Mesenchymal stem cell (in vitro differentiated cells and primary cell): ENCODE results near the gene ATP6V1A. TPM values are rescaled to one million over a fixed set of nuclear protein-coding genes. Genes with fewer than 3 reads are reported as not detected.

Source experiments
- DNase-seq: peaks from one replicate; pipeline ENCODE4 v3.0.0-alpha.2; 2013
- H2AFZ ChIP-seq: one replicate; pipeline ENCODE4 v1.6.1; 2013; ENCODE audit warnings: low read depth, mild to moderate bottlenecking, control low read depth, inconsistent platforms, low read length, moderate library complexity
- H2AK5ac ChIP-seq: 2 replicates; pipeline ENCODE4 v1.6.1; 2013; ENCODE audit warnings: low read length, moderate library complexity, mild to moderate bottlenecking, inconsistent platforms; ENCODE audit not compliant: severe bottlenecking
- H2BK120ac ChIP-seq: one replicate; pipeline ENCODE4 v1.6.1; 2013; ENCODE audit warnings: low read depth, mild to moderate bottlenecking, inconsistent platforms, low read length, moderate library complexity
- H2BK12ac ChIP-seq, 2 experiments: one replicate each; pipeline ENCODE4 v1.6.1; 2013; ENCODE audit warnings: inconsistent platforms in 2 of 2, low read length in 2 of 2, mild to moderate bottlenecking in 2 of 2, moderate library complexity in 2 of 2, control low read depth in 1 of 2
- H2BK15ac ChIP-seq: one replicate; pipeline ENCODE4 v1.6.1; 2013; ENCODE audit warnings: mild to moderate bottlenecking, low read depth, inconsistent platforms; ENCODE audit not compliant: poor library complexity, severe bottlenecking
- H2BK5ac ChIP-seq: 2 replicates; pipeline ENCODE4 v1.6.1; 2013; ENCODE audit warnings: low read depth, mild to moderate bottlenecking, low read length, control low read depth, inconsistent platforms; ENCODE audit not compliant: poor library complexity, severe bottlenecking
- H3K14ac ChIP-seq, 2 experiments: one replicate each; pipeline ENCODE4 v1.6.1; 2013; ENCODE audit warnings: inconsistent platforms in 2 of 2, low read length in 2 of 2, control low read depth in 1 of 2, mild to moderate bottlenecking in 1 of 2, moderate library complexity in 1 of 2
- H3K18ac ChIP-seq, 2 experiments: one replicate each; pipeline ENCODE4 v1.6.1; 2013; ENCODE audit warnings: inconsistent platforms in 2 of 2, low read length in 2 of 2, control low read depth in 1 of 2, low read depth in 1 of 2, mild to moderate bottlenecking in 1 of 2
- H3K23ac ChIP-seq, 2 experiments: one replicate each; pipeline ENCODE4 v1.6.1; 2013; ENCODE audit warnings: inconsistent platforms in 2 of 2, low read length in 2 of 2, mild to moderate bottlenecking in 2 of 2, moderate library complexity in 2 of 2, control low read depth in 1 of 2
- H3K27ac ChIP-seq: 2 replicates; pipeline ENCODE4 v1.5.1; 2013; ENCODE audit warnings: mild to moderate bottlenecking, moderate library complexity, low read length, control low read depth, inconsistent platforms; ENCODE audit not compliant: poor library complexity, severe bottlenecking
- H3K27me3 ChIP-seq, 2 experiments: 2 replicates each; pipeline versions ENCODE4 v1.6.1 to v1.7.0; 2013; ENCODE audit warnings: low read length in 2 of 2, mild to moderate bottlenecking in 2 of 2, moderate library complexity in 2 of 2, control low read depth in 1 of 2, inconsistent platforms in 1 of 2; ENCODE audit not compliant: control insufficient read depth in 1 of 2, insufficient read depth in 1 of 2
- H3K36me3 ChIP-seq, 2 experiments: 2 replicates each; pipeline versions ENCODE4 v1.6.1 to v1.7.0; 2013; ENCODE audit warnings: low read length in 2 of 2, control low read depth in 1 of 2, inconsistent platforms in 1 of 2, low read depth in 1 of 2, mild to moderate bottlenecking in 1 of 2; ENCODE audit not compliant: insufficient read depth in 2 of 2, control insufficient read depth in 1 of 2
- H3K4ac ChIP-seq, 2 experiments: one replicate each; pipeline ENCODE4 v1.6.1; 2013; ENCODE audit warnings: inconsistent platforms in 2 of 2, low read length in 2 of 2, mild to moderate bottlenecking in 2 of 2, moderate library complexity in 2 of 2, control low read depth in 1 of 2, low read depth in 1 of 2
- H3K4me1 ChIP-seq: 2 replicates; pipeline ENCODE4 v1.6.1; 2013; ENCODE audit warnings: low read depth, low read length, control low read depth; ENCODE audit not compliant: control insufficient read depth, insufficient read depth
- H3K4me2 ChIP-seq: 2 replicates; pipeline ENCODE4 v1.6.1; 2013; ENCODE audit warnings: low read length, mild to moderate bottlenecking, inconsistent platforms; ENCODE audit not compliant: poor library complexity, severe bottlenecking
- H3K4me3 ChIP-seq, 2 experiments: 2 replicates each; pipeline versions ENCODE4 v1.5.1 to v1.7.0; 2013; ENCODE audit warnings: low read length in 2 of 2, mild to moderate bottlenecking in 2 of 2, control low read depth in 1 of 2, low read depth in 1 of 2; ENCODE audit not compliant: insufficient read depth in 1 of 2
- H3K79me1 ChIP-seq: replicated peaks from 2 replicates; pipeline ENCODE4 v1.6.1; 2013; ENCODE audit warnings: mild to moderate bottlenecking, control low read depth, low read length, inconsistent platforms; ENCODE audit not compliant: poor library complexity, severe bottlenecking
- H3K9ac ChIP-seq: 2 replicates; pipeline ENCODE4 v1.7.0; 2013; ENCODE audit warnings: mild to moderate bottlenecking, low read length, moderate library complexity
- H3K9me3 ChIP-seq: 2 replicates; pipeline ENCODE4 v1.7.0; 2013; ENCODE audit warnings: mild to moderate bottlenecking, low read length; ENCODE audit not compliant: control insufficient read depth
- H4K8ac ChIP-seq: one replicate; pipeline ENCODE4 v1.6.1; 2013; ENCODE audit warnings: inconsistent platforms, mild to moderate bottlenecking, low read length, moderate library complexity
- H4K91ac ChIP-seq: one replicate; pipeline ENCODE4 v1.6.1; 2013; ENCODE audit warnings: mild to moderate bottlenecking, low read length, inconsistent platforms
- WGBS: methylation state at CpG from one replicate; pipeline ENCODE4 v1.1.7; 2013; ENCODE audit warnings: mixed read lengths; 5-methylcytosine and 5-hydroxymethylcytosine counted together
- polyA plus RNA-seq, 2 experiments: library from polyadenylated mRNA; stranded (reverse); fragments of 200-250 nt; gene quantifications; one replicate each; pipeline ENCODE4 v1.2.3, GENCODE V29; 2013

ATP6V1A gene
- polyA plus RNA-seq (2013, experiment 1 of 2) = 35.5 TPM
- 35.2 TPM for polyA plus RNA-seq (2013, experiment 2 of 2)

DNA sequence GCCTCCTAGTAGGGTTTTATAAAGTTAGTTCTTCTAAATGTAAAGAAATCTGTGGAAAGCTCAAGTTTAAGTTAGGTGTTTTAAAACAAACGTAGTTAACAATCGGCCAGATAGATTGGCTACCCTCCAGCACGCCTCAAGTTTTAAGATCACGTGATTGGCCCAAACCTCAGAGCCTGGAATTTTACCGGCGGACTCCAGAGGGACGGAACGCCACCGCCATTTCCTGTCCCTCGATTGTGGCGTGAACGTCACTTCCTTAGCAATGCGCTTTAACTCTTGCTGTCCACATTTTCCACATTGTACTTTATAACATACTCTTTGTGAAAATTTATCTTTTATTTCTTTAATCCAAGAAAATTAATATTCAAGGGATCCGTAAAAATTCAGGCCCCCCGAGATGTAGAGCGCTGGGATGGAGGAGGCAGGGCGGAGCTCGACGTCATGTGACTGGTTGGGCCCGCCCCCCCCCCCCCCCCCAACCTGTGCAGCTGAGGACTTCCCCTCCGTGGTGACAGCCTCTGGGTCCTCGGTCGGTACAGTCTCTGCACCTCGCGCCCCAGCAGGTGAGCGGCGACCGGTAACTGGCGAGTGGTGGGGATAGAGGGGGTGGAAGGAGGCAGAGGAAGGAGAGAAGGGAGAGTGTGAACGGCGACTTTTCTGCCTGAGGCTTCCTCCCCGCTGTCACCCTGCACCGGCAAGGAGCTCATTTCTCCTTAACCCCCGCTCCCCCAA lies at the start of gene ATP6V1A:
Gene ATP6V1A, plus strand, starts transcription at position 488 of the 735 bp plus-strand sequence. CDS start 31,719 bp downstream, outside the sequence.
- Histone ChIP-seq H3K18ac (peak within 1 kb of the TSS; percentile 97), H3K27ac (peak within 1 kb of the TSS; percentile 99), H3K4me3 (peak within 1 kb of the TSS; percentile 89 to 95), H2BK5ac (peak within 1 kb of the TSS; percentile 90), H4K91ac (peak within 1 kb of the TSS; percentile 94), H2AFZ (peak within 1 kb of the TSS; percentile 95), H2BK12ac (peak within 1 kb of the TSS; percentile 54 to 93), H2BK15ac (peak within 1 kb of the TSS; percentile 12), H3K36me3 (no peaks in the 10 kb centered on the region), H3K79me1 (peaks cover 2% of the 10 kb centered on the region), H3K23ac (peak within 1 kb of the TSS in 1 of 2 experiments; percentile 54), H4K8ac (peak within 1 kb of the TSS; percentile 94), H3K27me3 (no peaks in the 10 kb centered on the region), H3K4me1 (peaks cover 6% of the 10 kb centered on the region), H3K9ac (peak within 1 kb of the TSS; percentile 98), H3K4me2 (peak within 1 kb of the TSS; percentile 81), H2BK120ac (peak within 1 kb of the TSS; percentile 77), H3K4ac (peak within 1 kb of the TSS; percentile 70 to 98), H2AK5ac (peak within 1 kb of the TSS; percentile 17), H3K9me3 (no peaks in the 10 kb centered on the region), H3K14ac (peak within 1 kb of the TSS in 1 of 2 experiments; percentile 96)
- peak; percentile 98 for DNase-seq
- WGBS = 0% methylated on average over 16 of the region's 34 CpGs

DNA sequence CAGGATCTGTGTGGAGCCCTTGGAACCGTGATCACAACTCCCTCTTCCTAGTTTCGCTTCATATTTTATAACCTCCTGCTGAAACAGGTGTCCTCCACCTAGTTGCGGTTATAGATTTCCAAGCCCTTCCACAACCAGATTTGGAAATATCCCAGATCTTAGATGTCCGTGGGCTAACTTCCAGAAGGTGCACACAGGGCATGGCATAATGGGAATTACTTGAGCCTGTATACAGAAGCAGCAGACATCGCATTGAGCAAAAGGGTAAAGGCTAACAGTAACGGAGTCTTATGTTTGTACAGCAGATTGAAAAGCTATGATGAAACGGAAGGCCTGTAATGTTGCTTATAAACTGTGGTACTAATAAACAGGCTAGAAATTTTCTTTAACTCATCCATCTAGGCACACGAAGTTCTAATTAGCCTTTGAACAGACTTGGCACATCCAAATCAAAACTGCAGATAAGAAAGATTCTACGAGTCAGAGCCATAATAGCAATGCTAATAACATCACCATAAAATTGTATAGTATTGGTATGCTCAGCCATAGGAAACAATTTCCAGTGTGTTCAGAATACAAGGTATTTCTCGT lies 49.2 kb upstream of the ATP6V1A start:
- DNase-seq = peak; percentile 55
- Histone ChIP-seq H4K8ac (peak overlapping the region; percentile 87), H3K27me3 (no peaks in the 10 kb centered on the region), H3K14ac (peak overlapping the region in 1 of 2 experiments; percentile 86), H3K4me3 (peak overlapping the region; percentile 61 to 92), H3K18ac (peak overlapping the region; percentile 73 to 75), H3K4me1 (peaks cover 6% of the 10 kb centered on the region), H2AFZ (peak overlapping the region; percentile 33), H2BK120ac (no peak overlapping the region), H3K9me3 (no peaks in the 10 kb centered on the region), H3K9ac (peak overlapping the region; percentile 91), H2BK5ac (no peak overlapping the region), H3K27ac (peak overlapping the region; percentile 91), H3K23ac (no peak overlapping the region), H2BK12ac (peak overlapping the region in 1 of 2 experiments; percentile 39), H3K4ac (peak overlapping the region; percentile 57 to 65), H4K91ac (peak overlapping the region; percentile 70), H2BK15ac (peak overlapping the region; percentile 57), H2AK5ac (peak overlapping the region; percentile 77), H3K4me2 (peak overlapping the region; percentile 97), H3K79me1 (peaks cover 22% of the 10 kb centered on the region), H3K36me3 (no peaks in the 10 kb centered on the region)
- 38% methylated on average over 7 of the region's 10 CpGs for WGBS

DNA sequence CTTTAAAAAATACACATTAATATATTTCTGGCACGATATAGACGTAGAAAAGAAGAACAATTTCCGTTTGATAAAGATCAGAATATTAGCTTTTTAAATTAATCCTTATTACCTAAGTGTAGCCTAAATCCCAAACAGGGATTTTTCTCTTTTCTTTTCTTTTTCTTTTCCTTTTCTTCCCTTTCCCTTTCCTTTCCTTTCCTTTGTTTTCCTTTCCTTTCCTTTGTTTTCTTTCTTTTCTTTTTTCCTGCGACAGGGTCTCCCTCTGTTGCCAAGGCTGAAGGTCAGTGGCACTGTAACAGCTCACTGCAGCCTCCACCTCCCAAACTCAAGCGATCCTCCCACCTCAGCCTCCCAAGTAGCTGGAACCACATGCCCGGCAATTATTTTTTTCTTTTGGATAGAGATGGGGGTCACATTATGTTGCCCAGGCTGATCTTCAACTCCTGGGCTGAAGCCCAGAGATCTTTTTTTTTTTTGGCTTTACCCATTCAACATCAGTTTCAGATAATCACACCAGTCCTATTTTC lies 48.6 kb upstream of the ATP6V1A start:
- peaks cover 20% of the 10 kb centered on the region for H3K79me1 ChIP-seq
- no peak overlapping the region for H3K23ac ChIP-seq
- H3K4me2 ChIP-seq = no peak overlapping the region
- no peak overlapping the region for H2BK15ac ChIP-seq
- DNase-seq = no peak
- no peaks in the 10 kb centered on the region for H3K9me3 ChIP-seq
- no peaks in the 10 kb centered on the region for H3K36me3 ChIP-seq
- no peak overlapping the region for H4K91ac ChIP-seq
- H3K4me3 ChIP-seq = peak overlapping the region in 1 of 2 experiments; percentile 92
- H3K27me3 ChIP-seq = no peaks in the 10 kb centered on the region
- H3K4me1 ChIP-seq = peaks cover 6% of the 10 kb centered on the region
- 90% methylated on average over 6 of the region's 6 CpGs for WGBS
- H3K27ac ChIP-seq = no peak overlapping the region
- no peak overlapping the region for H2AK5ac ChIP-seq
- peak overlapping the region; percentile 91 for H3K9ac ChIP-seq
- no peak overlapping the region for H2AFZ ChIP-seq
- H2BK12ac ChIP-seq = no peak overlapping the region
- no peak overlapping the region for H2BK120ac ChIP-seq
- H3K18ac ChIP-seq = no peak overlapping the region
- no peak overlapping the region for H3K4ac ChIP-seq
- H2BK5ac ChIP-seq = no peak overlapping the region
- no peak overlapping the region for H3K14ac ChIP-seq
- no peak overlapping the region for H4K8ac ChIP-seq

DNA sequence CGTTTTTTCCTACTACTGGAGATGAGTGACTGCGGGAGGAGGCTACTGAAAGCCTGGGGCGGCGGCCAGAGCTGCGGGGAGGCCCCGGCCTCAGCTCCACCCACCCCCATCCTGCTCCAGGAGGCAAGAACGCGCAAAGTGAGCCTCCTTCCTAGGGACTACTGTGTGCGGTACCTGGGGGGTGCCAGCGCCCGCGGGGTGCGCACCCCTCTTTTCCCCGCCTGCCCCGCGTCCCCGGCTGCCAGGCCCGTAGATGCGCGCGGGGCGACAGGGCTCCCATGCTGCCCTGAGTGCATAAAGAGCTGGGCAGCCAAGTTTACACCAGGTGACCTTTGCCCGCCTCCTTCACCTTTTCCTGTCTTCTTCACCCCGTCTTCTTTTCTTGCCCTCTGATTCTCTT lies 47.9 kb upstream of the ATP6V1A start:
- peak overlapping the region; percentile 90 for H4K8ac ChIP-seq
- peak overlapping the region; percentile 68 for H4K91ac ChIP-seq
- no peaks in the 10 kb centered on the region for H3K36me3 ChIP-seq
- no peak overlapping the region for H3K27ac ChIP-seq
- H3K9me3 ChIP-seq = no peaks in the 10 kb centered on the region
- no peak overlapping the region for H3K14ac ChIP-seq
- no peak overlapping the region for H3K23ac ChIP-seq
- H3K27me3 ChIP-seq = no peaks in the 10 kb centered on the region
- H2BK12ac ChIP-seq = peak overlapping the region in 1 of 2 experiments; percentile 54
- H3K4me2 ChIP-seq = peak overlapping the region; percentile 37
- peak overlapping the region; percentile 91 for H3K9ac ChIP-seq
- H2BK5ac ChIP-seq = no peak overlapping the region
- DNase-seq = no peak
- peak overlapping the region in 1 of 2 experiments; percentile 92 for H3K4me3 ChIP-seq
- H3K4ac ChIP-seq = no peak overlapping the region
- peaks cover 16% of the 10 kb centered on the region for H3K79me1 ChIP-seq
- H2AK5ac ChIP-seq = no peak overlapping the region
- peaks cover 6% of the 10 kb centered on the region for H3K4me1 ChIP-seq
- H2AFZ ChIP-seq = peak overlapping the region; percentile 69
- H2BK15ac ChIP-seq = no peak overlapping the region
- 59% methylated on average over 18 of the region's 24 CpGs for WGBS
- peak overlapping the region in 1 of 2 experiments; percentile 21 for H3K18ac ChIP-seq
- H2BK120ac ChIP-seq = no peak overlapping the region
